HEK293 (cell line): ENCODE measurements around the gene XPOT.

Experiments
- CTCF ChIA-PET: fragments of 350-600 bp; formaldehyde crosslinking; extraction: SDS; loops from one replicate; lab custom pipeline; 2021; ENCODE audit warnings: antibody characterized with exemption; lab: Yijun Ruan, JAX
- POLR2A ChIA-PET: fragments of 300-600 bp; formaldehyde crosslinking; extraction: SDS; loops from one replicate; lab custom pipeline; 2020; ENCODE audit warnings: antibody characterized with exemption, inconsistent platforms; lab: Yijun Ruan, JAX
- H3K27ac ChIP-seq: fragments of 200-500 bp; sonication (Bioruptor generic); 2 replicates; pipeline ENCODE4 v1.5.1; 2014; ENCODE audit warnings: low read depth, low read length, control low read depth, inconsistent platforms; ENCODE audit errors: extremely low read depth
- H3K36me3 ChIP-seq, 2 experiments: fragments of 200-500 bp in 1 of 2; sonication (Bioruptor generic) in 1 of 2; 1 replicate in 1 of 2; 2 replicates in 1 of 2; pipeline ENCODE4 v1.5.1; 2014 to 2017; ENCODE audit warnings: inconsistent platforms in 2 of 2, low read length in 2 of 2; ENCODE audit not compliant: control insufficient read depth in 2 of 2, insufficient read depth in 1 of 2
- H3K4me1 ChIP-seq: fragments of 200-500 bp; sonication (Bioruptor generic); 2 replicates; pipeline ENCODE4 v1.5.1; 2014; ENCODE audit warnings: mild to moderate bottlenecking, low read length, inconsistent platforms; ENCODE audit not compliant: control insufficient read depth, insufficient read depth
- H3K4me3 ChIP-seq: 2 replicates; pipeline ENCODE4 v1.5.1; 2011; ENCODE audit warnings: low read depth, mild to moderate bottlenecking, control low read depth, low read length, moderate library complexity
- H3K9me3 ChIP-seq: fragments of 200-500 bp; sonication (Bioruptor generic); 2 replicates; pipeline ENCODE4 v1.5.1; 2014; ENCODE audit warnings: low read depth, low read length, inconsistent platforms; ENCODE audit not compliant: control insufficient read depth, insufficient read depth
- HIC1 ChIP-seq: fragments of 450-650 bp; formaldehyde crosslinking; IDR thresholded peaks from 2 replicates; pipeline ENCODE4 v1.5.1; 2016; ENCODE audit warnings: missing biosample characterization, missing genetic modification characterization
- HOXD13 ChIP-seq: sonication (generic); formaldehyde crosslinking; IDR thresholded peaks from 2 replicates; pipeline ENCODE4 v1.8.0; 2022; ENCODE audit warnings: missing genetic modification reagents, borderline replicate concordance
- MEIS1 ChIP-seq: sonication (generic); formaldehyde crosslinking; IDR thresholded peaks from 2 replicates; pipeline ENCODE4 v1.8.1; 2022; ENCODE audit warnings: missing genetic modification reagents, mild to moderate bottlenecking, borderline replicate concordance
- PRDM4 ChIP-seq: fragments of 450-650 bp; formaldehyde crosslinking; IDR thresholded peaks from 2 replicates; pipeline ENCODE4 v1.5.1; 2017; ENCODE audit warnings: missing biosample characterization, missing genetic modification characterization
- REPIN1 ChIP-seq: fragments of 450-650 bp; formaldehyde crosslinking; IDR thresholded peaks from 2 replicates; pipeline ENCODE4 v1.5.1; 2017; ENCODE audit warnings: missing biosample characterization, missing genetic modification characterization, low read depth
- SALL2 ChIP-seq: fragments of 450-650 bp; formaldehyde crosslinking; IDR thresholded peaks from 2 replicates; pipeline ENCODE4 v1.5.0; 2017; ENCODE audit warnings: missing biosample characterization, mild to moderate bottlenecking, missing genetic modification characterization, borderline replicate concordance
- YY2 ChIP-seq: fragments of 450-650 bp; formaldehyde crosslinking; IDR thresholded peaks from 2 replicates; pipeline ENCODE4 v1.5.1; 2016; ENCODE audit warnings: missing biosample characterization, missing genetic modification characterization
- ZBTB21 ChIP-seq: fragments of 450-650 bp; formaldehyde crosslinking; IDR thresholded peaks from 2 replicates; pipeline ENCODE4 v1.5.1; 2017; ENCODE audit warnings: missing biosample characterization, missing genetic modification characterization
- ZBTB6 ChIP-seq: fragments of 450-650 bp; formaldehyde crosslinking; IDR thresholded peaks from 2 replicates; pipeline ENCODE4 v1.5.1; 2017; ENCODE audit warnings: missing biosample characterization, missing genetic modification characterization
- ZBTB8A ChIP-seq: fragments of 450-650 bp; formaldehyde crosslinking; IDR thresholded peaks from 2 replicates; pipeline ENCODE4 v1.5.1; 2016; ENCODE audit warnings: missing biosample characterization, missing genetic modification characterization
- ZFP69B ChIP-seq: fragments of 450-650 bp; formaldehyde crosslinking; IDR thresholded peaks from 2 replicates; pipeline ENCODE4 v1.5.1; 2016; ENCODE audit warnings: missing biosample characterization, missing genetic modification characterization
- ZNF132 ChIP-seq: fragments of 450-650 bp; formaldehyde crosslinking; IDR thresholded peaks from 2 replicates; pipeline ENCODE4 v1.5.1; 2017; ENCODE audit warnings: missing biosample characterization, missing genetic modification characterization, borderline replicate concordance
- ZNF184 ChIP-seq: fragments of 450-650 bp; IDR thresholded peaks from 2 replicates; pipeline ENCODE4 v1.5.1; 2018; ENCODE audit warnings: missing biosample characterization, mild to moderate bottlenecking, missing genetic modification characterization
- ZNF211 ChIP-seq: fragments of 450-650 bp; formaldehyde crosslinking; IDR thresholded peaks from 2 replicates; pipeline ENCODE4 v1.5.1; 2016; ENCODE audit warnings: low read depth, missing biosample characterization, missing genetic modification characterization
- ZNF266 ChIP-seq: fragments of 450-650 bp; formaldehyde crosslinking; IDR thresholded peaks from 2 replicates; pipeline ENCODE4 v1.5.1; 2016; ENCODE audit warnings: missing biosample characterization, missing genetic modification characterization, low read depth
- ZNF350 ChIP-seq: fragments of 450-650 bp; formaldehyde crosslinking; IDR thresholded peaks from 2 replicates; pipeline ENCODE4 v1.5.0; 2017; ENCODE audit warnings: missing biosample characterization, mild to moderate bottlenecking, missing genetic modification characterization
- ZNF600 ChIP-seq: fragments of 450-650 bp; formaldehyde crosslinking; IDR thresholded peaks from 2 replicates; pipeline ENCODE4 v1.5.1; 2016; ENCODE audit warnings: missing biosample characterization, missing genetic modification characterization
- ZNF621 ChIP-seq: fragments of 450-650 bp; formaldehyde crosslinking; IDR thresholded peaks from 2 replicates; pipeline ENCODE4 v1.5.1; 2017; ENCODE audit warnings: missing biosample characterization, missing genetic modification characterization
- ZNF639 ChIP-seq: fragments of 450-650 bp; formaldehyde crosslinking; IDR thresholded peaks from 2 replicates; pipeline ENCODE4 v1.5.1; 2016; ENCODE audit warnings: missing biosample characterization, missing genetic modification characterization
- ZSCAN23 ChIP-seq: fragments of 450-650 bp; formaldehyde crosslinking; IDR thresholded peaks from 2 replicates; pipeline ENCODE4 v1.5.1; 2016; ENCODE audit warnings: missing biosample characterization, missing genetic modification characterization

XPOT gene

GRCh38 chr12:64407342-64408223 is 3.4 kb downstream of the XPOT start (continued):
- TF ChIP-seq MEIS1, result no peak
- TF ChIP-seq ZBTB8A, result no peak
- peak; percentile 90 for TF ChIP-seq ZNF600
- TF ChIP-seq YY2 (tag by site-specific recombination), result no peak

- POLR2A ChIA-PET, result interaction anchor here (0.7 kb wide), 1 partner anchor 567 kb away, joined by 3 read pairs; no protein-coding TSS in a partner anchor
- Histone ChIP-seq H3K4me3 (no peak overlapping the region), H3K36me3 (peaks cover 38 to 64% of the 10 kb centered on the region in 2 experiments), H3K9me3 (no peaks in the 10 kb centered on the region), H3K27ac (no peak overlapping the region)
- TF ChIP-seq ZNF211 (tag by site-specific recombination) (no peak), ZNF600 (no peak), PRDM4 (tag by site-specific recombination) (no peak), ZNF639 (no peak), ZBTB6 (tag by site-specific recombination) (no peak), ZFP69B (tag by site-specific recombination) (no peak), HOXD13 (CRISPR knock-in tag) (no peak), REPIN1 (tag by site-specific recombination) (no peak), ZNF184 (tag by site-specific recombination) (no peak), HIC1 (tag by site-specific recombination) (no peak), ZBTB21 (tag by site-specific recombination) (no peak), ZSCAN23 (tag by site-specific recombination) (no peak), ZNF350 (tag by site-specific recombination) (no peak), ZNF621 (tag by site-specific recombination) (no peak), SALL2 (no peak), ZNF132 (tag by site-specific recombination) (no peak), ZNF266 (tag by site-specific recombination) (no peak)
- TF ChIP-seq, all 188 proteins: peak for 0
- H3K4me1 ChIP-seq, result no peaks in the 10 kb centered on the region
- CTCF ChIA-PET, result no interaction called here
These were observed 7.2 kb downstream of the XPOT start for GRCh38 chr12:64411427-64411826.
